ENCODE measurements around the gene POLK. TPM values are rescaled to one million over a fixed set of nuclear protein-coding genes. Genes with fewer than 3 reads are reported as not detected.

The POLK gene
- total RNA-seq, 1 donor = 54.2 TPM

Small RNA genes within 50 kb of the gene (small RNA-seq; reads per million reads assigned to genes)
- gene RNU7-175P = not detected

Other genes starting within 250 kb of the POLK start
- gene HMGCR, start 174.7 kb upstream of the POLK start, total RNA-seq (ENCODE audit: low replicate concordance) = 49.3 and 68.7 TPM in 2 replicates
- 37.8 and 104 TPM in 2 replicates for gene CERT1, start 262 bp upstream of the POLK start, total RNA-seq (ENCODE audit: low replicate concordance)
- gene ANKDD1B, start 99.6 kb downstream of the POLK start, total RNA-seq (ENCODE audit: low replicate concordance) = 0.45 and 3.8 TPM in 2 replicates
- gene POC5, start 205.5 kb downstream of the POLK start, total RNA-seq (ENCODE audit: low replicate concordance) = 2.9 and 14.7 TPM in 2 replicates

Data from fibroblast of the aortic adventitia (primary cell).